Liver (tissue), 9 donors: ENCODE measurements around the gene SELENOF. TPM values are rescaled to one million over a fixed set of nuclear protein-coding genes. Genes with fewer than 3 reads are reported as not detected.

Source experiments
- DNase-seq: peaks from one replicate; pipeline ENCODE4 v3.0.0-alpha.2; 2017; ENCODE audit warnings: low spot score
- H3K27ac ChIP-seq, 2 donors: one replicate each; pipeline ENCODE4 v1.7.0; 2013; ENCODE audit warnings: inconsistent platforms in 2 of 2, low read length in 2 of 2, control low read depth in 1 of 2, low read depth in 1 of 2, mild to moderate bottlenecking in 1 of 2
- H3K27me3 ChIP-seq, 4 donors: one replicate each; pipeline versions ENCODE4 v1.6.1 to v1.7.0; 2013; ENCODE audit warnings: low read length in 3 of 4, inconsistent platforms in 1 of 4, mild to moderate bottlenecking in 1 of 4, moderate library complexity in 1 of 4; ENCODE audit not compliant: control insufficient read depth in 4 of 4, insufficient read depth in 4 of 4
- H3K36me3 ChIP-seq, 4 donors: one replicate each; pipeline versions ENCODE4 v1.6.1 to v1.7.0; 2013; ENCODE audit warnings: low read length in 3 of 4, mild to moderate bottlenecking in 3 of 4, low read depth in 1 of 4, moderate library complexity in 1 of 4; ENCODE audit not compliant: control insufficient read depth in 4 of 4, insufficient read depth in 3 of 4
- H3K4me1 ChIP-seq, 4 donors: one replicate each; pipeline versions ENCODE4 v1.6.1 to v1.7.0; 2013; ENCODE audit warnings: low read length in 3 of 4, mild to moderate bottlenecking in 3 of 4, moderate library complexity in 1 of 4; ENCODE audit not compliant: control insufficient read depth in 4 of 4, insufficient read depth in 4 of 4
- H3K4me3 ChIP-seq, 3 donors: one replicate each; pipeline versions ENCODE4 v1.6.1 to v1.7.0; 2013; ENCODE audit warnings: low read length in 3 of 3, control low read depth in 1 of 3, low read depth in 1 of 3, mild to moderate bottlenecking in 1 of 3
- H3K9ac ChIP-seq, 2 donors: one replicate each; pipeline ENCODE4 v1.7.0; 2013; ENCODE audit warnings: low read length in 2 of 2, mild to moderate bottlenecking in 2 of 2, moderate library complexity in 2 of 2, control low read depth in 1 of 2, low read depth in 1 of 2
- H3K9me3 ChIP-seq, 4 donors: one replicate each; pipeline versions ENCODE4 v1.6.1 to v1.7.0; 2013; ENCODE audit warnings: low read length in 3 of 4; ENCODE audit not compliant: control insufficient read depth in 4 of 4
- CTCF ChIP-seq: fragments of 150-350 bp; IDR thresholded peaks from 2 replicates; pipeline ENCODE4 v1.5.1; 2017; ENCODE audit warnings: improper control_type of control experiment, low read depth, low read length; ENCODE audit not compliant: missing input control
- EGR1 ChIP-seq, 2 donors: IDR thresholded peaks; 2 replicates each; pipeline ENCODE4 v1.6.1; 2016 to 2018; ENCODE audit warnings: antibody characterized with exemption in 2 of 2, low read depth in 2 of 2
- FOXA1 ChIP-seq: IDR thresholded peaks from 2 replicates; pipeline ENCODE4 v1.6.1; 2016; ENCODE audit warnings: antibody characterized with exemption
- FOXA2 ChIP-seq: IDR thresholded peaks from 2 replicates; pipeline ENCODE4 v1.6.1; 2016; ENCODE audit warnings: antibody characterized with exemption
- GABPA ChIP-seq, 2 donors: IDR thresholded peaks in 1 of 2; conservative IDR thresholded peaks in 1 of 2; 2 replicates each; pipeline ENCODE4 v1.6.1; 2016; ENCODE audit warnings: antibody characterized with exemption in 2 of 2, mild to moderate bottlenecking in 1 of 2, moderate library complexity in 1 of 2
- HNF4A ChIP-seq, 2 donors: conservative IDR thresholded peaks; 2 replicates each; pipeline ENCODE4 v1.6.1; 2016; ENCODE audit warnings: antibody characterized with exemption in 2 of 2, mild to moderate bottlenecking in 2 of 2
- HNF4G ChIP-seq: IDR thresholded peaks from 2 replicates; pipeline ENCODE4 v1.6.1; 2016; ENCODE audit warnings: antibody characterized with exemption
- JUND ChIP-seq, 2 donors: IDR thresholded peaks; 2 replicates each; pipeline ENCODE4 v1.6.1; 2016; ENCODE audit warnings: antibody characterized with exemption in 2 of 2
- MAX ChIP-seq: IDR thresholded peaks from 2 replicates; pipeline ENCODE4 v1.6.1; 2016; ENCODE audit warnings: antibody characterized with exemption
- NR2F2 ChIP-seq: IDR thresholded peaks from 2 replicates; pipeline ENCODE4 v1.6.1; 2016; ENCODE audit warnings: antibody characterized with exemption
- RAD21 ChIP-seq, 2 donors: IDR thresholded peaks; 2 replicates each; pipeline ENCODE4 v1.6.1; 2016; ENCODE audit warnings: antibody characterized with exemption in 2 of 2, mild to moderate bottlenecking in 2 of 2
- REST ChIP-seq: IDR thresholded peaks from 2 replicates; pipeline ENCODE4 v1.6.1; 2016; ENCODE audit warnings: antibody characterized with exemption, mild to moderate bottlenecking
- SP1 ChIP-seq: IDR thresholded peaks from 2 replicates; pipeline ENCODE4 v1.6.1; 2018; ENCODE audit warnings: antibody characterized with exemption, mild to moderate bottlenecking
- TAF1 ChIP-seq: conservative IDR thresholded peaks from 2 replicates; pipeline ENCODE4 v1.6.1; 2016; ENCODE audit warnings: antibody characterized with exemption, mild to moderate bottlenecking
- YY1 ChIP-seq: IDR thresholded peaks from 2 replicates; pipeline ENCODE4 v1.6.1; 2016; ENCODE audit warnings: antibody characterized with exemption, mild to moderate bottlenecking
- WGBS: extraction: QIAGEN DNeasy Blood & Tissue Kit; methylation state at CpG from one replicate; pipeline ENCODE4 v1.1.7; 2013; 5-methylcytosine and 5-hydroxymethylcytosine counted together
- polyA plus RNA-seq, 2 donors: library from polyadenylated mRNA; stranded (reverse) in 1 of 2; unstranded in 1 of 2; fragments of 200-250 nt in 1 of 2; fragments of >200 nt in 1 of 2; fragmentation: Nextera tagmentation in 1 of 2; extraction: Ambion mirVana in 1 of 2; gene quantifications; one replicate each; pipeline versions ENCODE4 v1.2.1 to v1.2.3, GENCODE V29; 2013 to 2015
- total RNA-seq, 2 donors: library from RNA; depleted of rRNA; stranded (reverse); fragments of >200 nt; gene quantifications; one replicate each; pipeline ENCODE4 v1.2.3, GENCODE V29; 2014
- TF ChIP-seq, protein P1 (sequence below): IDR thresholded peaks from 2 replicates; pipeline ENCODE4 v1.6.1; 2016; ENCODE audit warnings: antibody characterized with exemption
- donor health status: healthy.
- donor health status: healthy.
- donor health status: healthy.
- donor health status: healthy.
- donor health status: healthy.

The SELENOF gene
- total and polyA plus RNA-seq, 4 donors, result 80.4 to 143 (median 99.7) TPM

- peaks cover 0 to 6% (median 2%) of the 10 kb centered on the region in 4 donors for H3K4me1 ChIP-seq
Observed at GRCh38 chr1:86956221-86956620, 42.3 kb upstream of the SELENOF start.

DNA sequence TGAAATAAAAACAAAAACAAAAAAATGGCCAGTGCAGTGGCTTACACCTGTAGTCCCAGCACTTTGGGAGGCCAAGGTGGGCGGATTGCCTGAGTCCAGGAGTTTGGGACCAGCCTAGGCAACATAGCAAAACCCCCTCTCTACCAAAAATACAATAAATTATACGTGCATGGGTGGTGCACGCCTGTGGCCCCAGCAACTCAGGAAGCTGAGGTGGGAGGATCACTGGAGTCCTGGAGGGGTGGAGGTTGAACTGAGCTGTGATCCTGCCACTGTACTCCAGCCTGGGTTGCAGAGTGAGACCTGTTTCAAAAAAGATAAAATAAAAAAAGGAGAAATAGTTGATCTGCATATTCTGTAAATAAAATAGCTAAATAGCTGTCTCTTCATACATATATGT, 41.8 kb upstream of the SELENOF start:
- WGBS, result 94% methylated on average over 3 of the region's 3 CpGs
- no peak overlapping the region for H3K27ac ChIP-seq
- TF ChIP-seq NR2F2, result no peak
- no peak for DNase-seq
- H3K9me3 ChIP-seq, result no peaks in the 10 kb centered on the region
- H3K27me3 ChIP-seq, result no peaks in the 10 kb centered on the region
- no peak overlapping the region for H3K4me3 ChIP-seq
- no peaks in the 10 kb centered on the region for H3K36me3 ChIP-seq
- no peak overlapping the region for H3K9ac ChIP-seq
- peaks cover 2 to 6% (median 4%) of the 10 kb centered on the region in 4 donors for H3K4me1 ChIP-seq

More at GRCh38 chr1:86956221-86956620, 42.3 kb upstream of the SELENOF start:
- Histone ChIP-seq H3K27me3 (no peaks in the 10 kb centered on the region), H3K36me3 (no peaks in the 10 kb centered on the region), H3K9ac (no peak overlapping the region), H3K4me3 (no peak overlapping the region), H3K9me3 (no peaks in the 10 kb centered on the region), H3K27ac (no peak overlapping the region)
- TF ChIP-seq HNF4G, result no peak
- DNase-seq, result no peak

DNA sequence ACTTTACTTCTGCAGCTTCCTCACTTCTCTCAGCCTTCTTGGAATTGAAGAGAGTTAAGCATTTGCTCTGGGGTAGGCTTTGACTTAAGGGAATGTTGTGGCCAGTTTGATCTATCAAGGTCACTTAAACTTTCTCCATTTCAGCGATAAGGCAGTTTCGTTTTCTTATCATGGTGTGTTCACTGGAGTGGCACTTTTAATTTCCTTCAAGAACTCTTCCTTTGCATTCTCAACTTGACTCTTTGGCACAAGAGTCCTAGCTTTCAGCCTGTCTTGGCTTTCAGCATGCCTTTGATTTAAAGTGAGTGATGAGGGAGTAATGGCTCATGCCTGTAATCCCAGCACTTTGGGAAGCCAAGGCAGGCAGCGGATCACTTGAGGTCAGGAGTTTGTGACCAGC, 39.2 kb upstream of the SELENOF start:
- no peak for DNase-seq
- H3K4me1 ChIP-seq, result peaks cover 2 to 6% (median 3%) of the 10 kb centered on the region in 4 donors
- no peak overlapping the region for H3K4me3 ChIP-seq
- H3K9ac ChIP-seq, result no peak overlapping the region
- no peaks in the 10 kb centered on the region for H3K9me3 ChIP-seq
- H3K36me3 ChIP-seq, result no peaks in the 10 kb centered on the region
- WGBS, result 87% methylated on average over 3 of the region's 3 CpGs
- TF ChIP-seq MAX (no peak), TAF1 (no peak), GABPA (IDR thresholded peaks at IDR 0.05 in 1 of 2, conservative IDR thresholded peaks at IDR 0.05 in 1 of 2) (no peak), JUND (IDR thresholded peaks at IDR 0.05) (no peak)
- no peaks in the 10 kb centered on the region for H3K27me3 ChIP-seq
- H3K27ac ChIP-seq, result no peak overlapping the region

DNA sequence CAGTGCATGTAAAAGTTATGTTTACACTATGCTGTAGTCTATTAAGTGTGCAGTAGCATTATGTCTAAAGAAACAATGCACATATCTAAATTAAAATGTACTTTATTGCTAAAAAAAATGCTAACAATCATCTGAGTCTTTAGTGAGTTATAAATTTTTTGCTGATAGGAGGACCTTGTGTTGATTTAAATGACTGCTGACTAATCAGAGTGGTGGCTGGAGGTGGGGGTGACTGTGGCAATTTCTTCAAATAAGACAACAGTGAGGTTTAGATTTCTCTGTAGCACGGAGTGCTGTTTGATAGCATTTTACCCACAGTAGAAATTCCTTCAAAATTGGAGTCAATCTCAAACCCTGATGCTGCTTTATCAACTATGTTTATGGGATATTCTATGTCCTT, 37.5 kb upstream of the SELENOF start:
- 88% methylated on average over 1 of the region's 1 CpG for WGBS
- H3K4me1 ChIP-seq, result peaks cover 3 to 6% (median 3%) of the 10 kb centered on the region in 4 donors
- H3K9ac ChIP-seq, result no peak overlapping the region
- no peaks in the 10 kb centered on the region for H3K9me3 ChIP-seq
- H3K27ac ChIP-seq, result no peak overlapping the region
- no peak for DNase-seq
- H3K36me3 ChIP-seq, result no peaks in the 10 kb centered on the region
- TF ChIP-seq HNF4G, result no peak
- TF ChIP-seq FOXA1, result no peak
- TF ChIP-seq EGR1 (IDR thresholded peaks at IDR 0.05; ENCODE audit: low read depth in 2 of 2), result no peak
- TF ChIP-seq HNF4A (conservative IDR thresholded peaks at IDR 0.05), result no peak
- TF ChIP-seq MAX, result no peak
- TF ChIP-seq, protein P1, sequence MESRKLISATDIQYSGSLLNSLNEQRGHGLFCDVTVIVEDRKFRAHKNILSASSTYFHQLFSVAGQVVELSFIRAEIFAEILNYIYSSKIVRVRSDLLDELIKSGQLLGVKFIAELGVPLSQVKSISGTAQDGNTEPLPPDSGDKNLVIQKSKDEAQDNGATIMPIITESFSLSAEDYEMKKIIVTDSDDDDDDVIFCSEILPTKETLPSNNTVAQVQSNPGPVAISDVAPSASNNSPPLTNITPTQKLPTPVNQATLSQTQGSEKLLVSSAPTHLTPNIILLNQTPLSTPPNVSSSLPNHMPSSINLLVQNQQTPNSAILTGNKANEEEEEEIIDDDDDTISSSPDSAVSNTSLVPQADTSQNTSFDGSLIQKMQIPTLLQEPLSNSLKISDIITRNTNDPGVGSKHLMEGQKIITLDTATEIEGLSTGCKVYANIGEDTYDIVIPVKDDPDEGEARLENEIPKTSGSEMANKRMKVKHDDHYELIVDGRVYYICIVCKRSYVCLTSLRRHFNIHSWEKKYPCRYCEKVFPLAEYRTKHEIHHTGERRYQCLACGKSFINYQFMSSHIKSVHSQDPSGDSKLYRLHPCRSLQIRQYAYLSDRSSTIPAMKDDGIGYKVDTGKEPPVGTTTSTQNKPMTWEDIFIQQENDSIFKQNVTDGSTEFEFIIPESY, result no peak
- TF ChIP-seq SP1, result no peak
- no peak for TF ChIP-seq CTCF
- TF ChIP-seq TAF1, result no peak
- no peak for TF ChIP-seq REST
- TF ChIP-seq RAD21 (IDR thresholded peaks at IDR 0.05), result no peak
- TF ChIP-seq YY1, result no peak
- TF ChIP-seq FOXA2, result no peak
- no peak overlapping the region for H3K4me3 ChIP-seq
- H3K27me3 ChIP-seq, result no peaks in the 10 kb centered on the region
